ENCODE results near the gene KIZ. TPM values are rescaled to one million over a fixed set of nuclear protein-coding genes. Genes with fewer than 3 reads are reported as not detected.

The KIZ gene
- total RNA-seq, 1 experiment from 2014 or later: 31.8 TPM

GRCh38 chr20:21238818-21239536 lies 113.1 kb downstream of the KIZ start:
- H3K27ac Mint-ChIP-seq (ENCODE audit: unreplicated experiment): no peak overlapping the region
- ChIA-PET POLR2A (no interaction called here), CTCF (interaction anchor here (0.7 kb wide), 1 partner anchor 253 kb away, joined by 3 read pairs; no protein-coding TSS in a partner anchor)
- H3K36me3 Mint-ChIP-seq (ENCODE audit: insufficient read depth, unreplicated experiment): no peaks in the 10 kb centered on the region
- no peak overlapping the region for H3K4me3 Mint-ChIP-seq (ENCODE audit: unreplicated experiment)
- BruUV-seq (replicated peaks): no TSS peak
- Histone ChIP-seq H3K9me3 (no peaks in the 10 kb centered on the region), H3K27me3 (replicated peaks; ENCODE audit: control insufficient read depth, insufficient read depth, low read length) (no peaks in the 10 kb centered on the region), H3K4me1 (no peaks in the 10 kb centered on the region), H3K36me3 (ENCODE audit: control insufficient read depth, insufficient read depth, low read length) (no peaks in the 10 kb centered on the region), H3K4me3 (ENCODE audit: low read depth, low read length) (no peak overlapping the region)
- intact Hi-C loops (cut with micrococcal nuclease; ENCODE audit: unreplicated experiment): no loop called here
- no peaks in the 10 kb centered on the region for H3K9me3 Mint-ChIP-seq (ENCODE audit: unreplicated experiment)
- no peak for DNase-seq
- H3K4me1 Mint-ChIP-seq (ENCODE audit: low read depth, unreplicated experiment): no peaks in the 10 kb centered on the region
- no peak for TF ChIP-seq CTCF (IDR thresholded peaks at IDR 0.05; ENCODE audit: insufficient read depth in 1 of 2, low read depth in 1 of 2, low read length in 1 of 2, severe bottlenecking in 1 of 2, unreplicated experiment in 1 of 2)
- no peaks in the 10 kb centered on the region for H3K27me3 Mint-ChIP-seq (ENCODE audit: insufficient read depth, unreplicated experiment)

- no peaks in the 10 kb centered on the region for H3K9me3 ChIP-seq
- H3K4me1 ChIP-seq: no peaks in the 10 kb centered on the region
- Mint-ChIP-seq H3K27me3 (ENCODE audit: insufficient read depth, unreplicated experiment) (no peaks in the 10 kb centered on the region), H3K36me3 (ENCODE audit: insufficient read depth, unreplicated experiment) (no peaks in the 10 kb centered on the region), H3K4me3 (ENCODE audit: unreplicated experiment) (no peak overlapping the region), H3K9me3 (ENCODE audit: unreplicated experiment) (no peaks in the 10 kb centered on the region), H3K4me1 (ENCODE audit: low read depth, unreplicated experiment) (no peaks in the 10 kb centered on the region), H3K27ac (ENCODE audit: unreplicated experiment) (no peak overlapping the region)
- intact Hi-C loops (cut with micrococcal nuclease; ENCODE audit: unreplicated experiment): no loop called here
- DNase-seq: peak in 1 of 2 experiments; percentile 5
- no peaks in the 10 kb centered on the region for H3K27me3 ChIP-seq (replicated peaks; ENCODE audit: control insufficient read depth, insufficient read depth, low read length)
- H3K36me3 ChIP-seq (ENCODE audit: control insufficient read depth, insufficient read depth, low read length): no peaks in the 10 kb centered on the region
- ChIA-PET POLR2A (no interaction called here), CTCF (no interaction called here)
- no peak overlapping the region for H3K4me3 ChIP-seq (ENCODE audit: low read depth, low read length)
- TF ChIP-seq CTCF (IDR thresholded peaks at IDR 0.05; ENCODE audit: insufficient read depth in 1 of 2, low read depth in 1 of 2, low read length in 1 of 2, severe bottlenecking in 1 of 2, unreplicated experiment in 1 of 2): no peak
- BruUV-seq (replicated peaks): no TSS peak
Measured at GRCh38 chr20:21240394-21240793, 114.5 kb downstream of the KIZ start.

GRCh38 chr20:21241406-21241805 lies 115.5 kb downstream of the KIZ start:
- ChIA-PET CTCF (no interaction called here), POLR2A (no interaction called here)
- TF ChIP-seq CTCF (IDR thresholded peaks at IDR 0.05; ENCODE audit: insufficient read depth in 1 of 2, low read depth in 1 of 2, low read length in 1 of 2, severe bottlenecking in 1 of 2, unreplicated experiment in 1 of 2): no peak
- Mint-ChIP-seq H3K9me3 (ENCODE audit: unreplicated experiment) (no peaks in the 10 kb centered on the region), H3K36me3 (ENCODE audit: insufficient read depth, unreplicated experiment) (no peaks in the 10 kb centered on the region), H3K4me1 (ENCODE audit: low read depth, unreplicated experiment) (no peaks in the 10 kb centered on the region), H3K27me3 (ENCODE audit: insufficient read depth, unreplicated experiment) (no peaks in the 10 kb centered on the region), H3K4me3 (ENCODE audit: unreplicated experiment) (no peak overlapping the region), H3K27ac (ENCODE audit: unreplicated experiment) (no peak overlapping the region)
- Histone ChIP-seq H3K27me3 (replicated peaks; ENCODE audit: control insufficient read depth, insufficient read depth, low read length) (no peaks in the 10 kb centered on the region), H3K4me1 (no peaks in the 10 kb centered on the region), H3K4me3 (ENCODE audit: low read depth, low read length) (no peak overlapping the region), H3K36me3 (ENCODE audit: control insufficient read depth, insufficient read depth, low read length) (no peaks in the 10 kb centered on the region), H3K9me3 (no peaks in the 10 kb centered on the region)
- no peak for DNase-seq
- no TSS peak for BruUV-seq (replicated peaks)
- intact Hi-C loops (cut with micrococcal nuclease; ENCODE audit: unreplicated experiment): no loop called here

All from Caco-2 (cell line).